Activated CD4-positive, alpha-beta T cell treated with anti-CD3 and anti-CD28 coated beads for 48 hours (primary cell): Measurements from ENCODE around the gene COL18A1.

Experiments used
- DNase-seq: peaks from one replicate; pipeline ENCODE4 v3.0.0-alpha.2; 2020

Gene COL18A1

DNA sequence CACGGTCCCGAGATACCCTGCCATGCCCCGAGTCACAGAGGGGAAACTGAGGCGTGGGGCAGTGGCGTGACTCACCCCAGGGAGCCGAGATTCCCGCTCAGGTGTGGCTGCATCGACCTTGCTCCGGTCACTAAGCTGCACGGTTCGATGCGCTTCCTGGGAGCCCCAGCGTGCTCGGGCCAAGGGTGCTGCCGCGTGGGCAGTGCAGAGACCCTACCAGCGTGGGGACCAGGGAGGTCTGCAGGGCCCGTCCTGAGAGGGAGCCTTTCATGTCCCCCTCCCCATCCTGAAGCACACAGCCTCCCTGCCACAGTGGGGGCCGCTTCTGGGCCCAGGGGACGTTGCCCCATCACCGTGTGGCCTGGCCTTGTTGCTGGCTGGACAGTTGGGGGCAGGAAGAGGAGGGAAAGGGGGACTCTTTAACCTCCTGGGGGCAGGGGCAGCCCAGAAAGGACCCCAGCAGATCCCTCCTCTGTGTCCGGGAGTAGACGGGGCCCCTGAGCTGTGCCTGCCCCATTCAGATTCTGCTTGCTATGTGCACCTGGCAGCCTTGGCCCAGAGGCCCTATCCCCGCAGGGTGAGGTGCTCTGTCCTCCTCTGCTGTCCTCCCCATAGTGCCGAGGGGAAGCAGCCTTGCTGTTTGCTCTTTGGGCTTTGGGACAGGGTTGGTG lies 52.3 kb downstream of the COL18A1 start:
- no peak for DNase-seq

DNA sequence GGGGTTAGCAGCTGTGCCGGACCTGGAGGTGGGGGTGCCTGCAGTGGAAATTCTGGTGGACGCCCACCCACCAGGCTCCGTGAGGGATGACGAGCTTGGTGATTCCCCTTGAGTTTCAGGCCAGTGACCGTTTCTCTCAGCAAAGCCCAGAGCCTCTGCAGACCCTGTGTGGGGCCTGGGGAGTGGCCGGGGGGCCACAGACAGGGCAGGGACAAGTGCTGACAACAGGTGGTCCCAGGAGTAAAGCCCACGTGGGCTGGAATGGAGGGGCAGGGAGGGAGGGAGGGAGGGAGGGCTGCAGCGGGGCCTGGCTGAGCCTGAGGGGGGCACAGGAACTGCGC lies 52.8 kb downstream of the COL18A1 start:
- no peak for DNase-seq

DNA sequence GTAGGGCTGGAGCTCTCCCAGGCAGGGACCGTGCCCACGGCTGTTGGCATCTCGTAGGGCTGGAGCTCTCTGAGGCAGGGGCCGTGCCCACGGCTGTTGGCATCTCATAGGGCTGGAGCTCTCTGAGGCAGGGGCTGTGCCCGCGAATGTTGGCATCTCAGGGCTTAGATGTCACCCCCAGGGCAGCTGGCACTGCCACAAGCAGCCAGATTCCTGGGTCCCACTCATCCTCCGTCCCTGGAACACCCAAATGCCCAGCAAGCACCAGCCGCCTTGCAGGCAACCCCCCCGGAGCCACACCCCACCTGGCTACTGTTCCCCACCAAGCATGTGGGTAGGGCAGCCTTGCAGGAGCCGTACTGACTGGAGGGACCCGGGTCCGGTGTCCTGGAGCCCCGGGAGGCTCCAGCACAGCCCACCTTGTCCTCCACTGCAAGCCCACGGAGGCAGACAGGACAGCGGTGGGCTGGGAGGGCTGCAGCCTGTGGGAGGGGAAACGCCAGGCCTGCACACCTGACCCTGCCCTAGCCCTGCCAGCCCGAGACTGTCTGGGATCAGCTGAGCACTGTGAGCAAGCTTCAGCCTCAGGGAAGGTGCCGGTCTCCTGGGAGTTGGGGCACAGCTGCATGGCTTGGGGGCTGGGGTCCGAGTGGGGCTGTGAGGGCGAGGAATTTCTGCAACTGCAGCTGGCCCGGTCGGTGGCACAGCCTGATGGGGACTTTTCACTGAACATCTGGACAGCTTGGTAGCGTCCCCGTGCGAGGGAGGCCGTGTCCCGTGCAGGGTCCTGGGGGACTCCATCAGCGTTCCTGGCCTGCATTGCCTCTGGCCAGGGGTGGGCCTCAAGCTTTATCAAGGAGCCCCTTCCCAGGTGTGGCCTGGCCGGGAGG lies 53.6 kb downstream of the COL18A1 start:
- no peak for DNase-seq

DNA sequence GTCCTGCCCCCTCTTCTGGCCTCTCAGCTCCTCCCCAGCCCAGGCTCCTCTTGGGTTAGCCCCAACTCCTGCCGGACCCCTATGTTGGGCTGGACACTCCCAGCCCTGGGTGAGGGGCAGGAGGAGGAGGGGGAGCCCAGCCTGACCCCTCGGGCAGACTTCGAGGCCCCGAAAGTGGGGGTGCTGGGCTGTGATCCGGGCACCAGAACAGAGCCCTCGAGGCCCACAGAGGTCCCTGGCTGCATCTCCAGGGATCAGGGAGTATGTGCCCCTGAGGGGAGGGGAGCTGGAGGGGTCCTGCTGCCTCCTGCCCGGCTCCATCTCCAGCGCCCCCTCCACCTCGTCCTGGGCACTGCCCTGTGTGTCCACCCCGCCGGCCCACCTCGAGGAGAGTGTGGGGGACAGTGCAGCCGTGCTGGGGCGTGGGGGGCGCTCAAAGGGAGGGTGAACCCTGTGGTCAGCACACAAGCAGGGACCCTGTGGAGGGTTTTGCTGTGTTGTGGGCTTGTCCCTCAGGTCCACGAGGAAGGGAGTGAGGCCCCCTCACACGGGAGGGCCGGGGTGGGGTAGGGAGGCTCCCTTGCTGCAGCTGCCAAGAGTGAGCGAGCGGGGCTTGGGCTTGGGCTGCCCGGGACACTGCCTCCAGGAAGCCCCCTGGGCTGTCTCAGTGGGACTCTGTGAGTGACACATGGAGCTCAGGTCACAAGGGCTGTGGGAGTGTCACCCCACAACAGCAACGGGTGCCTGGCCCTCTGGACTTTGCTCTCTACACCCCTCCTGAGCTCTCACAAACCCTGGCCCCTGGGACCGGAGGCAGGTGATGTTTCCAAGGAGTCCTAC lies 54.4 kb downstream of the COL18A1 start:
- no peak for DNase-seq

DNA sequence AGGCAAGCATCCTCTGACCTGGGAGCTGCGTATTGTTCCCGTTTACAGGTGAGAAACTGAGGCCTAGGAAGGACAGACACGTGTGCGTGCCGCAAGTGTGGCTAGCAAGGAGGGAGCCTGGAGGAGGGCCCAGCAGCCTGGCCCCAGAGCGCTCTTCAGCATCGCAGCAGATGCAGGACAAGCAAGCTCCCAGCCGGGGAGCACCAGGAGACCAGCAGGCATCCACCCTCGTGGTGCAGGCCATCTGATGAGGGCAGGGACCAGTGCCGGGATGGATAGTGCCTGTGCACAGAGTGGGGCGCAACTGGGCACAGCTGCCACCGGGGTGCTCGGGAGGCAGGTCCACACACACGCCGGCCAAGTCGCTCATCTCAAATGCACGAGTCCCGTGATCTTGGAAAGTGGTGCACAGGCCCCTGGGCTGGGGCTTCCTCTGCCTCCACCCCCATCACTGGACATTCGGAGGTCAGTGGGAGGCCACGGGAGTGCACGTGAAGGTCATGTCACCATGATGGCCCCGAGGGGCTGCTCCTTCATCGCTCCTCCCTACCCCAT lies 55.1 kb downstream of the COL18A1 start:
- no peak for DNase-seq

DNA sequence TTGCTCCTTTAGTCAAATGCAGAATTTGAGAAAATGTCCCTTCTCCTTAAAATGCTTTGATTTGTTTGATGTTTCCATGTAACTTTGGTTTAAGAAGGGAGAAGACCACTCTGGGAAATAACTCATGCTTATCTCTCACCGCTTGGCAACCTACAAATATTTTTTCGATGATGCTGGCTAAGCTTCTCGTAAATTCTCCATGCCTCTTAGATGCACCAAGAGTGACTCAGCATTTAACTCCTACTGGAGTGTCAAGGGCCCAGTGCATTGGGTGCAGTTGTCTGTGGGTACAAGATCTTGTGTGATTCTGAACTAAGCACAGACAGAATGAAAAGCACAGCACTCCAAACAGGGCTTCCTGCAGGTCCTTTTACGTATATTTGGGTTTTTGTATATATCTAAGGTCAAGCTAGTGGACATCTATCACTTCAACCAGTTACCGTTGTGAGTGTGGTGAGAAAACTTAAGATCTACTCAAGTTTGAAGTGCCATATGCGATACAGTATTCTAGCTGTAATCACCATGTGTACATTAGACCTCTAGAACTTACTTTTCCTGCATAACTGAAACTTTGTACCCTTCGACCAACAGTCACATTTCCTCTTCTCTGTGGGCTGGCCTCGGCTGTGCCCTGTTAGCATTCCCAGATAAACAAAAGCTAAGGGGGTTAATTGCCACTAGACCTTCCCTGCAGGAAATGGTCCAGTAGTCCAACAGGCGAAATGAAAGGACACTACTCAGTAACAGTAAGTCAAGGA lies 55.8 kb downstream of the COL18A1 start:
- DNase-seq: no peak

DNA sequence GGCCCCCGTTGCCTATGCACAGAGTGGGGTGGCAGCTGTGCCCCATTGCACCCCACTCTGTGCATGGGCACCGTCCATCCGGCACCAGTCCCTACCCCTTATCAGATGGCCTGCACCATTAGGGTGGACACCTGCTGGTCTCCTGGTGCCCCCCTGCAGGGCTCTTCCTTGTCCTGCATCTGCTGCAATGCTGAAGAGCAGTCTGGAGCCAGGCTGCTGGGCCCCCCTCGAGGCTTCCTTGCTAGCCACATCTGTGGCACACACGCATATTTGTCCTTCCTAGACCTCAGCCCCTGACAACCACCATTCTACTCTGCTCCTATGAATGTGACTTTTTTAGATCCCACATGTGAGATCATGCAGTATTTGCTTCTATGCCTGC lies 56.4 kb downstream of the COL18A1 start:
- no peak for DNase-seq

DNA sequence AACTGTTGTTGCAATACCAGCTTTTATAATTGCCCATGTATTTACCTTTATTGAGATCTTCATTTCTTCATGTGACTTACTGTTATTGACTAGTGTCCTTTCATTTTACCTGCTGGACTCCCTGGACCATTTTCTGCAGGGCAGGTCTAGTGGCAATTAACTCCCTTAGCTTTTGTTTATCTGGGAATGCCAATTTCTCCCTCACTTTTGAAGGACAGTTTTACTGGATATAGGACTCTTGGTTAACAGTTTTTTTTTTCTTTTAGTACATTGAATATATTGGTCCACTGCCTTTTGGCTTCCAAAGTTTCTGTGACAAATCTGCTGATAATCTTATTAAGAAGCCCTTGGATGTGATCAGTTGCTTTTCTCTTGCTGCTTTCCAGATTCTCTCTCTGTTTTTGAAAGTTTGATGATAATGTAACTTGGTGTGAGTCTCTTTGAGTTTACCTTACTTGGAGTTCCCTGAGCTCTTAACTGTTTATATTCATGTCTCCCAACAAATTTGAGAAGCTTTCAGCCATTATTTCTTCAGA lies 56.9 kb downstream of the COL18A1 start:
- DNase-seq: no peak

DNA sequence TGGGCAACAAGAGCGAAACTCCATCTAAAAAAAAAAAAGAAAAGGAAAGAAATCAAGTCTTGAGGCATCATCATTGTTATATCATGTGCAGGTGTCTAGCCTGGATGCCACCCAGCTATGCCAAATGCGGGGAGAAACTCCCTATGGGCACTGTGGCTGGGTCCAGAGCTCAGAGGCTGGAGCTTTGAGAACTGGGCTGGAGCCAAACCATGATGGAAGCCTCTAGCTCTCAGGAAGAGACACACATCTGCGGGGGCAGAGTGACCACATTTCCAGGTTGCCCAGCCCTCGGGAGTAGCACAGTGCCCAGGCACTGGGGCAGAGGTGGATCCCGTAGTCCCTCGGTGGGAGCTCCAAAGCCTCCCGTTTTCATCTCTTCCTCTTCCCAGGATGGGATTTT lies 58.9 kb downstream of the COL18A1 start:
- no peak for DNase-seq

DNA sequence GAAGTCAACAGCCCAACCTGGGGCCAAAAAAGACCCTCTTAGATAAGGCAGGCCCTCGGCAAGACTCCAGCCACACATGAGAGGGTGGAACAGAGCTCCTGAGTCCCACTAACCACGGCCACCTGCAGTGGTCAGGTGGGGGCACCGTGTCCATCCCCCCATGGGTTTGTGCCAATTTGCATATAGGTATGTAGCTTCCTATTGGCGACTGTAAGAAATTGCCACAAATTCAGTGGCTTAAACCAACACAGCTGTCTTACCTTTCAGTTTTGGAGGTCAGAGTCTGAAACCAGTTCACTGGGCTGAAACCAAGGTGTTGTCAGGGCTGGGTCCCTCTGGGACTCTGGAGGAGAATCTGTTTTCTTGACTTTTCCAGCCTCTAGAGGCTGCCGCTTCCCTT lies 59.3 kb downstream of the COL18A1 start:
- DNase-seq: no peak

DNA sequence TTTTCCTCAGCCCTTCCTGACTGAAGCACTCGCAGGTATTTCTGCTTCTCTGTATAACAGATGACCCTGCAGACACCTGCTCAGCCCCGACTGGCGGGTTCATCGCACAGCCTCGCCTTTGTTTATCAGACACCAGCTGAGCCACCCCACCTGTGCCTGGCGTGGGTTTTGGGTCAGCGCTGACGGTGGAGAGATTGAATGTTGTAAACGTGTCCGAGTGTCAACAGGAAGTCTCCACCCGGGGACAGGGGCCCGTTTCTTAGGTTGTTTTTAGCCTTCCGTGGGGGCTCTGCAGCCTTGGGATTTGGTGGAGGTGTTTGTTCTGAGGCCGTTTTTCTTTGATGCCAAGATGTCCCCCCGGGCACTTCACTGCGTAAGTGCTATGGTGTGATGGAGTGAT lies 60.1 kb downstream of the COL18A1 start:
- no peak for DNase-seq

DNA sequence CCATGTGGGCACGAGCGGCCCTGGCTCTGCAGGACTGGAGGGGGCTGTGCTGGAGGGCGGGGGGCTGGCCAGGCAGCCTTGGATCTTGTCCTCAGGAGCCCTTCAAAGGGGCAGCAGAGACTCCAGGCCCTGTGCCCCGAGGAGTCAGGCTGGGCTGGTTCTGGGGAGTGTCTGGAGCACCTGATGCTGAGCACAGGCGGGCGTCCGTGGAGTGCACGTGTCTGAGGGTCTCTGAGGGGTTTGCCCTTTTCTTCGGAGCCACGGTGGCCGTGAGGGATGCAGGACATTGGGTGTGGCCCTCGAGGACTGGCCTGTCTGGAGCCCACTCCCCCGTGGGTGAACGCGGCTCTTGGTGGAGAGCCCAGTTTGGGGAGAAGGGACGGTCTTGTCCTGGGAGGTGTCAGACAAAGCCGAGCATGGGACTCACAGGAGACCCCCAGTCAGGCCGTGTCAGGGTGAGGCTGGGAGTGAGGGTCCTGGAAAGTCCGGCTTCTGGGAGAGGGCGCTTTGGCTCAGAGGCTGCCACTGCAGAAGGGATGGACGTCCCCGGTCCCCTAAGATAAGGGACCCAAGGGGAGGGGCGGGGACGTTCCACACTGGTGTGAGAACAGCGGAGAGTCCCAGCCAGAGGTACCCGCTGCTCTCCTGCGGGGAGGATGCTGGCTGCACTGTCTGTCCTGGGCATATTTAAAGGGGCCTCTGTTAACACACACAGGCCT lies 60.8 kb downstream of the COL18A1 start:
- DNase-seq: no peak

DNA sequence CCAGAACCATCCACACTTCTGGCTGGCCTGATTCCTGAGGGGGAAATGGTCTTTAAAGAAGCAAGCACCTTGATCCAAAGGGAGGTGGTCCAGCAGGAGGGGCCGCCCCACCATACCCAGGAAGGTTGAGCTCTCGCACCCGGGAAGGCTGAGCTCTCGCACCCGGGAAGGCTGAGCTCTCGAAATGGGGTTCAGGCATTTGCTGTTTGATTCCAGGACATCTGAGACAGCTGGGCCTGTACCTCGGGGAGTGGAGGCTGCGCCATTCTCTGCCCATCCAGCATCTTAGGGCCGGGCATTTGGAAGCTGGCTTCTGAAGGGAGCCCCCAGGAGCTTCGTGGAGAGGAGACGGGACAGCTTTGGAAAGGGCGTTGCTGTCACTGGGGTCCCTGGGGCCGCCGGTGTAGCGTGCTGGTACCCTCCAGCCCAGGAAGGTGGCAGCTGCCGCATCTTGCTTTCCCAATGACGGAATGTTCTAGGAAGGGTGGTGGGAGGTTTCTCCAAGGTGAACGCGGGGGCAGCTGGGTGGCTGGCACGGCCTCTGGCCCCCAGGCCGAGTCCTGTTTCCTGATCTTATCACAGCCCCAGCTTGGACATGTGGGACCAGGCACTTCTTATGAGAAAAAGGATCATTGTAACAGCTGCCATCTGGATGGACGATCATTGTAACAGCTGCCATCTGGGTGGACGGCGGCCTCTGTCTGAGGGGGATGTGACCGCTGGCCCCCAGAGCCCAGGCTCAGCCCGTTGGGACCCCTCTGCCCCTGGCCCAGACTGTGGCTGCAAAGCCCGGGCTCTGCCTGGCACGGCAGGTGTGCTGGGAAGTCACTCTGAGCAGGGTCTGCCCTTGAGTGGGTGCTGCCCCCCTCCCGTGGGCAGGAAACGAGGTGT lies 61.6 kb downstream of the COL18A1 start:
- DNase-seq: no peak

DNA sequence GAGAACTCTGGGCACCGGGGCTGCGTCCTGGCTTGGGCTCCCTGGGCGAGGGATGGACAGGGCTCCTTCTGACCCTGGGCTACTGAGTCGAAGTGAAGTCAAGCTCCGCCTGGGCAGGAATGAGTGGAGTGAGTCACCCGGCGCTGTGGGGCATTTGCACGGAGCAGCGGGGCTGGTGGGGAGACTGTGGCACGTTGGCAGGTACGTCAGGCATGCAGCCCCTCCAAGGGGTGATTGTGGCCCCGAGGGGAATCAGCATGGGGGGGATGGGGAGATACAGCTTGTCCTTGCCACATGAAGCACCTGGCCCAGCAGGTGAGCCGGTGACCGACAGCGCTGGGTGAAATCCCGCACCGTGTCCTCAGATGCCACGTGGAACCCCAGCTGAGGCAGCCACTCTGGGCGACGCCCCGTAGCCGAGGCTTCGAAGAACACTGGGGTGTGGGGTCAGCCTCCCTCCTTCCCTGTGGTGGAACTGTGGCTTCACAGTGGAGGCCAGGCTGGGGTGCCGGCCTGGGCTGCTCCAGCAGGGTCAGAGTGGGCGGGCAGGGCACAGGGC lies 62.3 kb downstream of the COL18A1 start:
- no peak for DNase-seq

DNA sequence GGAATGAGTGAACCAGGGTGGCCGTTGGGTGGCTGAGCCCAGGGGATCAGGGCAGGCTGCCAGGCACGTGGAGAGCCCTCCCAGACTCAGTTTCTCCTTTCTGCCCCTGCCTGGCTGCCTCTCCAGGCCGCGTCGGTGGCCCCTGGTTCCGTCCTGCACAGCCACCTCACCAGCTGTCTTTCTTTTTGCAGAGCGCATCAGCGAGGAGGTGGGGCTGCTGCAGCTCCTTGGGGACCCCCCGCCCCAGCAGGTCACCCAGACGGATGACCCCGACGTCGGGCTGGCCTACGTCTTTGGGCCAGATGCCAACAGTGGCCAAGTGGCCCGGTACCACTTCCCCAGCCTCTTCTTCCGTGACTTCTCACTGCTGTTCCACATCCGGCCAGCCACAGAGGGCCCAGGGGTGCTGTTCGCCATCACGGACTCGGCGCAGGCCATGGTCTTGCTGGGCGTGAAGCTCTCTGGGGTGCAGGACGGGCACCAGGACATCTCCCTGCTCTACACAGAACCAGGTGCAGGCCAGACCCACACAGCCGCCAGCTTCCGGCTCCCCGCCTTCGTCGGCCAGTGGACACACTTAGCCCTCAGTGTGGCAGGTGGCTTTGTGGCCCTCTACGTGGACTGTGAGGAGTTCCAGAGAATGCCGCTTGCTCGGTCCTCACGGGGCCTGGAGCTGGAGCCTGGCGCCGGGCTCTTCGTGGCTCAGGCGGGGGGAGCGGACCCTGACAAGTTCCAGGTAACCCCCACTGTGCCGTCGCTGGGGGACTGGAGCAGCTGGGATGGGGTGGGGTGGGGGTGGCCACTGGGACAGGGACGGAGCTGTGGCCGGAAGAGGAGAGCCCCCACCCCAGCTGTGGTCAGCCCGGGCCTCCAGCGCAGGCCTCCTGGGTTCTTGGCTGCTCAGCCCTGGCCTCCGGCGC lies 63.3 kb downstream of the COL18A1 start:
- no peak for DNase-seq

DNA sequence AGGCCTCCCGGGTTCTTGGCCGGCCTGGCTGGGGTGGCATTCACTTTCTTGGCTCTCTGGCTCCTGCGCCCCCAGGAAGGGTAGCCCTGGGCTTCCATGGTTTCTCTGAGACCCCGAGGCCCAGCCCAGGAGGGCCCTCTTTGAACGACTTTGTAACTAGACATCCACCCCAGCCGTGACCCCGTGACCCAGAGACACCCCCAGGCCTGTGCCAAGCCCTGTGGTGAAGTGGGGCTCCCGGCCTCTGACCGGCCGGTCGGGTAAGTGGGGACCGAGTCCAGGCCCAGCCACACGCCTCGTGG lies 64.0 kb downstream of the COL18A1 start:
- no peak for DNase-seq

DNA sequence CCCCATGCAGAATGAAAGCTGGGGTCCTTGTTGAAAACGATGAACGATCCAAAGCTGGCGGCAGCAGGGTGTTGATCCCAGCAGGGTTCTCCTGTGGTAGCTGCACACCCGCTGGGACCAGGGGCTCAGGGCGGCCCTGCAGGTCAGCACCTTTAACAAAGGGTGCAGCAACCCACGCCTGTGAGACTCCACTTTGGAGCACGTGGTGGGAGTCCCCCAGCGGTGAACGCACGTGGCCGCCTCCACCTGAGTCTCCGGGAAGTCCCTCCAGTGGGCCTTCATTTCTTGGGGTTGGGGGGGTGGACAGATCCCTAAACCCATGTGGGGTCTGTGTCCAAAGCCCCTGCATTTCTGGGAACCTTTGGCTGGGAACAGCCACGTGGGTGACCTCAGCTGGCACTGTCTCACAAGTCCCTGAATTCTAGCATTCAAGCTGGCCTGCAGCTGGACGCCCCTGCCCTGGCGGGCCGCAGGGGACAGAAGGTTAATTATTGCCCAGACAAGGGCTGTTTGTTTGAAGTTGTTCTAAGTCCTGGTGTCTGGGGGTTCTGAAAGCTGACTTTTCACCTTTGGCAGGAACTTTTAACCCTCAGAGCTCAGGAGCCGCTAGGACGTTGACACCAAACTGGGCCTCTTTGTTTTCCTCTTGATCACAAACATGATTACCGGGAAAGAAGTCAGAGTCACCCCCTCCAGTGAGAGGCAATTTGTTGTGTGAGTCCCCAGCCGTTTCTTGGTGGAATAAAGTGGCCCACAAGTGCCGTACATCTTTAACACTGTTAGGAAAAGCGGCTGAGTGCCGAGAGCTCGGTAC lies 64.5 kb downstream of the COL18A1 start:
- no peak for DNase-seq

DNA sequence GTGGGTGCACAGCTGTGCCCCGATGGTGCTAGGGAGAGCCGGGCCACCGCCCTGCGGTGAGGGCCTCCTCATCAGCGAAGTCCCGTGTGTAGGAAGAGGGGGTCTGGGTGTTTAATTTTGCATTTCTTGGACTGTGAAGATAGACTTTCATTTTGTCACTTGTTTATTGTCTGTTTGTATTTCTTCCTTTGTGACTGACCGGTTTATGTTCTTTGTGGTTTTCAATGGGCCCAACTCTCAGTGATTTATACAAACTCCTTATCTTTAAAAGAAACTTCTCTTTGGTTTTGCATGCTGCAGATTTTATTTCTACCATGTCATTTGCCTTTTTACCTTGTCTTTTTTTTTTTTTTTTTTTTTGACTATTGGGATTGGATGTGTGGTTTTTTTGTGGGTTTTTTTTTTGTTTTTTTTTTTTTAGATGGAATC lies 65.1 kb downstream of the COL18A1 start:
- no peak for DNase-seq
